Stomach (tissue), 19 donors: Measurements from ENCODE around the gene ZNF70. TPM values are rescaled to one million over a fixed set of nuclear protein-coding genes. Genes with fewer than 3 reads are reported as not detected.

Source experiments
- DNase-seq, 2 donors: peaks; one replicate each; pipeline versions ENCODE4 v3.0.0 to v3.0.0-alpha.2; 2013 to 2019
- H3K27ac ChIP-seq, 5 donors: fragments of 200-600 bp in 4 of 5; sonication (generic) in 4 of 5; one replicate each; pipeline ENCODE4 v1.5.1; 2013 to 2019; ENCODE audit warnings: mild to moderate bottlenecking in 1 of 5, moderate library complexity in 1 of 5
- H3K27me3 ChIP-seq, 3 donors: fragments of 200-600 bp; sonication (generic); one replicate each; pipeline ENCODE4 v1.5.1; 2017 to 2019; ENCODE audit warnings: mixed run types in 1 of 3
- H3K36me3 ChIP-seq, 4 donors: fragments of 200-600 bp; sonication (generic); 1 replicate in 3 of 4; 2 replicates in 1 of 4; pipeline ENCODE4 v1.5.1; 2016 to 2019
- H3K4me1 ChIP-seq, 4 donors: fragments of 200-600 bp; sonication (generic); one replicate each; pipeline ENCODE4 v1.5.1; 2016 to 2019
- H3K4me3 ChIP-seq, 4 donors: fragments of 200-600 bp; sonication (generic) in 3 of 4; one replicate each; pipeline ENCODE4 v1.5.1; 2016 to 2019; ENCODE audit warnings: mild to moderate bottlenecking in 1 of 4
- H3K9me3 ChIP-seq, 4 donors: fragments of 200-600 bp; sonication (generic); one replicate each; pipeline ENCODE4 v1.5.1; 2016 to 2019
- CTCF ChIP-seq, 7 experiments: fragments of 450-650 bp in 4 of 7; fragments of 200-600 bp in 3 of 7; sonication (generic) in 3 of 7; IDR thresholded peaks; one replicate each; pipeline ENCODE4 v1.5.1; 2016 to 2019; ENCODE audit warnings: antibody characterized with exemption in 7 of 7, control low read depth in 2 of 7, mild to moderate bottlenecking in 1 of 7
- EP300 ChIP-seq: sonication (generic); formaldehyde crosslinking; IDR thresholded peaks from one replicate; pipeline ENCODE4 v1.6.1; 2017; ENCODE audit warnings: antibody characterized with exemption
- POLR2A ChIP-seq, 4 donors: fragments of 450-650 bp; IDR thresholded peaks; one replicate each; pipeline ENCODE4 v1.6.1; 2016; ENCODE audit warnings: antibody characterized with exemption in 4 of 4, control low read depth in 2 of 4, mild to moderate bottlenecking in 1 of 4, moderate library complexity in 1 of 4
- POLR2AphosphoS5 ChIP-seq, 3 donors: sonication (generic); formaldehyde crosslinking; IDR thresholded peaks; one replicate each; pipeline ENCODE4 v1.6.1; 2016; ENCODE audit warnings: antibody characterized with exemption in 3 of 3
- WGBS, 5 donors: extraction: QIAGEN DNeasy Blood & Tissue Kit in 3 of 5; methylation state at CpG; one replicate each; pipeline versions ENCODE4 v1.1.5 to v1.1.7; 2013 to 2018; 5-methylcytosine and 5-hydroxymethylcytosine counted together
- intact Hi-C: fragments of 100-400 bp; cut with DNase I; formaldehyde crosslinking; loops from one replicate; pipeline ENCODE4 v1.15.1; 2023; ENCODE audit warnings: low total_unique reads
- long read RNA-seq, 10 donors: transcript quantifications; one replicate each; lab custom pipeline, GENCODE V29; 2026
- polyA plus RNA-seq, 3 donors: library from polyadenylated mRNA; stranded (reverse); fragments of 200-250 nt; gene quantifications; one replicate each; pipeline ENCODE4 v1.2.3, GENCODE V29; 2013
- total RNA-seq, 5 donors: library from RNA; depleted of rRNA; stranded (reverse); fragments of >200 nt; gene quantifications; one replicate each; pipeline versions ENCODE4 v1.1.0 to v1.2.3, GENCODE V29; 2014 to 2016
- donor health status: healthy with polysubstance abuse.
- donor health status: Bipolar disorder and iron deficiency.
- donor health status: healthy.

ZNF70 gene
- total RNA-seq, result 1 to 10 TPM in 4 of 5 donors, under 1 TPM in 1; 0.87 to 9.4 (median 4.5) TPM
- polyA plus RNA-seq, result under 1 TPM; 0.58 to 0.68 (median 0.61) TPM
- long read RNA-seq, donor 1, result 0 reads
- long read RNA-seq, donor 2, full-length matches to known transcripts, result 2 of 2 reads
- long read RNA-seq, donor 2, partial matches to known transcripts, result 0 of 2 reads
- long read RNA-seq, donor 2, other reads (novel, unspliced or antisense), result 0 of 2 reads
- long read RNA-seq, donor 3, partial matches to known transcripts, result 10 of 10 reads
- long read RNA-seq, donor 3, other reads (novel, unspliced or antisense), result 0 of 10 reads
- long read RNA-seq, donor 4, result 0 reads
- long read RNA-seq, donor 5, result 0 reads
- long read RNA-seq, donor 6, result 0 reads
- long read RNA-seq, donor 7, full-length matches to known transcripts, result 5 of 5 reads
- long read RNA-seq, donor 7, partial matches to known transcripts, result 0 of 5 reads
- long read RNA-seq, donor 7, other reads (novel, unspliced or antisense), result 0 of 5 reads
- long read RNA-seq, donor 8, full-length matches to known transcripts, result 2 of 2 reads
- long read RNA-seq, donor 8, partial matches to known transcripts, result 0 of 2 reads
- long read RNA-seq, donor 8, other reads (novel, unspliced or antisense), result 0 of 2 reads
- long read RNA-seq, donor 9, full-length matches to known transcripts, result 1 of 1 reads
- long read RNA-seq, donor 9, partial matches to known transcripts, result 0 of 1 reads
- long read RNA-seq, donor 9, other reads (novel, unspliced or antisense), result 0 of 1 reads
- long read RNA-seq, donor 10, result 0 reads

- TF ChIP-seq CTCF (IDR thresholded peaks at IDR 0.05), result peak in 1 of 7 experiments; percentile 26
- peak in 2 of 3 donors; percentile 60 to 70 for TF ChIP-seq POLR2AphosphoS5 (IDR thresholded peaks at IDR 0.05)
- TF ChIP-seq POLR2A (IDR thresholded peaks at IDR 0.05), result peak in 1 of 4 donors; percentile 39
- no peak for TF ChIP-seq EP300
- H3K9me3 ChIP-seq, result no peaks in the 10 kb centered on the region
- H3K4me1 ChIP-seq, result peaks cover 9 to 27% (median 17%) of the 10 kb centered on the region in 4 donors
- no peaks in the 10 kb centered on the region for H3K36me3 ChIP-seq
- H3K4me3 ChIP-seq, result peak within 1 kb of the TSS; percentile 54 to 85 (median 69)
- peak within 1 kb of the TSS; percentile 89 to 96 (median 94) for H3K27ac ChIP-seq
- H3K27me3 ChIP-seq, result no peaks in the 10 kb centered on the region
- WGBS, 5 donors, result 0 to 1% (median 1%) methylated on average over 8 to 77 of the region's 78 CpGs
- intact Hi-C loops, result no loop called here
- peak; percentile 95 to 97 for DNase-seq
Observed at GRCh38 chr22:23750714-23751440, at the start of gene ZNF70. ZNF70 (minus strand) TSS chr22:23751112; CDS start chr22:23745140, 5,972 bp downstream.

- Histone ChIP-seq H3K27me3 (no peaks in the 10 kb centered on the region), H3K36me3 (peaks cover 79 to 99% (median 94%) of the 10 kb centered on the region in 4 donors), H3K4me3 (no peak overlapping the region), H3K9me3 (no peaks in the 10 kb centered on the region), H3K4me1 (peaks cover 3 to 9% (median 6%) of the 10 kb centered on the region in 4 donors), H3K27ac (no peak overlapping the region)
- intact Hi-C loops, result no loop called here
- TF ChIP-seq POLR2A (IDR thresholded peaks at IDR 0.05) (no peak), EP300 (no peak), POLR2AphosphoS5 (IDR thresholded peaks at IDR 0.05) (no peak), CTCF (IDR thresholded peaks at IDR 0.05) (no peak)
- DNase-seq, result no peak
- WGBS, 5 donors, result 72 to 87% (median 80%) methylated on average over 5 of the region's 5 CpGs
Observed at GRCh38 chr22:23796461-23796860, 45.5 kb upstream of the ZNF70 start.

- H3K9me3 ChIP-seq, result no peaks in the 10 kb centered on the region
- peaks cover 60 to 69% (median 66%) of the 10 kb centered on the region in 4 donors for H3K36me3 ChIP-seq
- H3K27me3 ChIP-seq, result no peaks in the 10 kb centered on the region
- peaks cover 13 to 40% (median 35%) of the 10 kb centered on the region in 4 donors for H3K4me1 ChIP-seq
- intact Hi-C loops, result no loop called here
- no peak overlapping the region for H3K4me3 ChIP-seq
- no peak overlapping the region for H3K27ac ChIP-seq
- TF ChIP-seq POLR2AphosphoS5 (IDR thresholded peaks at IDR 0.05) (no peak), EP300 (no peak), CTCF (IDR thresholded peaks at IDR 0.05) (no peak), POLR2A (IDR thresholded peaks at IDR 0.05) (no peak)
- no peak for DNase-seq
- 76 to 90% (median 82%) methylated on average over 8 of the region's 8 CpGs for WGBS, 5 donors
Observed at GRCh38 chr22:23793326-23793725, 42.4 kb upstream of the ZNF70 start.
